ENCODE data around the gene ATP6V0B. TPM values are rescaled to one million over a fixed set of nuclear protein-coding genes. Genes with fewer than 3 reads are reported as not detected.

Gene ATP6V0B
- total and polyA plus RNA-seq, 2 of the 13 experiments (the other 11 are each of a cell fraction or from before 2014, with no cell fraction given), result 157 to 161 TPM

GRCh38 chr1:43969416-43969745, 5.4 kb upstream of the ATP6V0B start:
- Histone ChIP-seq H3K79me2 (ENCODE audit: insufficient read depth, low read length) (peaks cover 11% of the 10 kb centered on the region), H3K9me3 (ENCODE audit: low read length) (no peaks in the 10 kb centered on the region), H3K36me3 (replicated peaks in 1 of 2; ENCODE audit: control insufficient read depth in 1 of 2, insufficient read depth in 2 of 2, low read length in 2 of 2) (peaks cover 0 to 3% of the 10 kb centered on the region in 2 experiments; a peak in 2 of 5 replicates), H3K4me3 (replicated peaks in 1 of 3; ENCODE audit: insufficient read depth in 1 of 3, low read depth in 2 of 3, low read length in 3 of 3) (peak overlapping the region; percentile 11 to 18 (median 14); a peak in 1 of 6 replicates), H2AFZ (ENCODE audit: low read length) (no peak overlapping the region), H3K27me3 (ENCODE audit: control insufficient read depth in 1 of 2, insufficient read depth in 2 of 2, low read length in 2 of 2) (no peaks in the 10 kb centered on the region), H3K4me1 (ENCODE audit: insufficient read depth, low read length) (peaks cover 22% of the 10 kb centered on the region), H3K9ac (ENCODE audit: insufficient read depth, low read depth, low read length) (no peak overlapping the region), H3K27ac (ENCODE audit: extremely low read length, insufficient read depth, low read length) (no peak overlapping the region), H4K20me1 (ENCODE audit: insufficient read depth, low read length) (no peaks in the 10 kb centered on the region), H3K4me2 (ENCODE audit: low read depth, low read length) (peak overlapping the region; percentile 70)
- POLR2A ChIA-PET, result interaction anchor here (0.9 to 1.9 kb wide), 9 partner anchors 9 to 61 kb away, joined by 3 to 10 read pairs (median 5); partner anchors contain the start of genes B4GALT2, IPO13 and SLC6A9
- intact Hi-C loops (cut with micrococcal nuclease; ENCODE audit: unreplicated experiment) (loop anchor here (1.0 kb wide), 1 partner anchor 22 kb away; no protein-coding TSS in a partner anchor), in situ Hi-C loops (cut with HindIII; ENCODE audit: extremely low pct_ligation_motif_present, low pct_unique_long_range_greater_than_20kb) (no loop called here)
- CTCF ChIA-PET (ENCODE audit: low intra/inter-chr PET ratio, low total read pairs), result no interaction called here
- no TSS peak for BruUV-seq (replicated peaks)
- TF ChIP-seq KDM1A (CRISPR knock-in tag; IDR thresholded peaks at IDR 0.05), result no peak
- TF ChIP-seq ZC3H13 (CRISPR knock-in tag; IDR thresholded peaks at IDR 0.05), result 0 out of 2 replicates have a peak, but pooled peaks have one; percentile 42
- 0 out of 2 replicates have a peak, but pooled peaks have one; percentile 34 for TF ChIP-seq ZNF414 (CRISPR knock-in tag; IDR thresholded peaks at IDR 0.05)
- peak; percentile 84 for TF ChIP-seq ZNF441 (CRISPR knock-in tag; IDR thresholded peaks at IDR 0.05; ENCODE audit: borderline replicate concordance)
- TF ChIP-seq HNF1B (CRISPR knock-in tag; IDR thresholded peaks at IDR 0.05), result 0 out of 2 replicates have a peak, but pooled peaks have one; percentile 21
- TF ChIP-seq MZF1 (CRISPR knock-in tag; IDR thresholded peaks at IDR 0.05; ENCODE audit: borderline replicate concordance), result no peak
- no peak for ATAC-seq
- 64% methylated on average over 7 of the region's 7 CpGs for WGBS (ENCODE audit: low lambda C conversion rate)
- DNase-seq (ENCODE audit: low spot score), result no peak
- no peak for FAIRE-seq

Data from HepG2 (cell line).